HG02943 (cell line): ENCODE data around the gene CEP290.

ENCODE experiments used
- ATAC-seq: cut with Tn5 transposase; IDR thresholded peaks from one replicate; pipeline ENCODE4 v1.9.1; 2021; ENCODE audit warnings: mild to moderate bottlenecking, low read depth, moderate library complexity; ENCODE audit not compliant: unreplicated experiment

Gene CEP290, protein sequence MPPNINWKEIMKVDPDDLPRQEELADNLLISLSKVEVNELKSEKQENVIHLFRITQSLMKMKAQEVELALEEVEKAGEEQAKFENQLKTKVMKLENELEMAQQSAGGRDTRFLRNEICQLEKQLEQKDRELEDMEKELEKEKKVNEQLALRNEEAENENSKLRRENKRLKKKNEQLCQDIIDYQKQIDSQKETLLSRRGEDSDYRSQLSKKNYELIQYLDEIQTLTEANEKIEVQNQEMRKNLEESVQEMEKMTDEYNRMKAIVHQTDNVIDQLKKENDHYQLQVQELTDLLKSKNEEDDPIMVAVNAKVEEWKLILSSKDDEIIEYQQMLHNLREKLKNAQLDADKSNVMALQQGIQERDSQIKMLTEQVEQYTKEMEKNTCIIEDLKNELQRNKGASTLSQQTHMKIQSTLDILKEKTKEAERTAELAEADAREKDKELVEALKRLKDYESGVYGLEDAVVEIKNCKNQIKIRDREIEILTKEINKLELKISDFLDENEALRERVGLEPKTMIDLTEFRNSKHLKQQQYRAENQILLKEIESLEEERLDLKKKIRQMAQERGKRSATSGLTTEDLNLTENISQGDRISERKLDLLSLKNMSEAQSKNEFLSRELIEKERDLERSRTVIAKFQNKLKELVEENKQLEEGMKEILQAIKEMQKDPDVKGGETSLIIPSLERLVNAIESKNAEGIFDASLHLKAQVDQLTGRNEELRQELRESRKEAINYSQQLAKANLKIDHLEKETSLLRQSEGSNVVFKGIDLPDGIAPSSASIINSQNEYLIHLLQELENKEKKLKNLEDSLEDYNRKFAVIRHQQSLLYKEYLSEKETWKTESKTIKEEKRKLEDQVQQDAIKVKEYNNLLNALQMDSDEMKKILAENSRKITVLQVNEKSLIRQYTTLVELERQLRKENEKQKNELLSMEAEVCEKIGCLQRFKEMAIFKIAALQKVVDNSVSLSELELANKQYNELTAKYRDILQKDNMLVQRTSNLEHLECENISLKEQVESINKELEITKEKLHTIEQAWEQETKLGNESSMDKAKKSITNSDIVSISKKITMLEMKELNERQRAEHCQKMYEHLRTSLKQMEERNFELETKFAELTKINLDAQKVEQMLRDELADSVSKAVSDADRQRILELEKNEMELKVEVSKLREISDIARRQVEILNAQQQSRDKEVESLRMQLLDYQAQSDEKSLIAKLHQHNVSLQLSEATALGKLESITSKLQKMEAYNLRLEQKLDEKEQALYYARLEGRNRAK (N-terminal part only)

DNA sequence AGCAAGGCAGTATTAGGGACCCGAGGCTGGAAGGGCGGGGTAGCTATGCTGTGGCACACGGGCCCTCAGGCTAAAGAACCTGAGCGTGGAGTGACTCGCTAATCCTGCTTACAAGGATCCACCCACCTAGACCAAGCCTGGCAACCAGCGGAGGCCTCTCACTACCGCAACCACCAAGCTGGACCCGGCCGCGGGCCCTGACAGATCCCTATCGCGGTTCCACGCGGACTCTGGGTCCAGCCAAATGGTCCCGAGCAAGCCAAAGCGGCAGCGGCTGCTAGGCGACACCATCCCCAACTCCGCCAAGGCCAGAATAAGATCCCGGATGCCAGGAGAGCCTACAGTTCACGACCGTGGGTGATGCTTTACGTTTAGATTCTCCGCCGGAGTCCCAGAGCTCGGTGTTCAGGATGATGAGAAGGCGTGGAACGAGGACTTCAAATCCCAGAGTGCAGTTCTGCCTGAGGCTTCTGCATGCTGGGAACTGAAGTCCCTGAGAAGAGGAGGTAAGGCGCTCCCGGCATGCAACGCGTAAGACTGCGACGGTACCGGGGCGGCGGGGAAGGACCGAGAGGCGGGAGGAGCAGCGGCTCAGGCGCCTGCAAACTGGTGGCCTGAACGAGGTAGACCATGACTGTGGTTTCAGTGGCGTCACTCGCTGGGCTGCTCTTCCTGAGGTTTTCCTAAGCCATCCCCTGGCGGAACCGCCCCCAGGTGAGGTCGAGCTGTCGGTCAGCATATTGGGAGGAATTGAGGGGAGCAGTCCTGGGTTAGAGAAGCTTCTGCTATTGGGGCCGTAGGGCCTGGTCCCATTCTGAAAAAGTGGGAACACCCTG, at the start of gene CEP290, which contains the start of gene TMTC3:
TSS of gene CEP290 (minus strand) at position 315 of the 836 bp plus-strand sequence. CDS start 781 bp downstream, outside the sequence.
TSS of gene TMTC3 (plus strand) at position 534 of the 836 bp plus-strand sequence. CDS start 6,009 bp downstream, outside the sequence.
- ATAC-seq: peak; percentile 93

GRCh38 chr12:88188180-88188579, 46.3 kb upstream of the CEP290 start:
- no peak for ATAC-seq

GRCh38 chr12:88187571-88187970, 45.7 kb upstream of the CEP290 start:
- no peak for ATAC-seq

DNA sequence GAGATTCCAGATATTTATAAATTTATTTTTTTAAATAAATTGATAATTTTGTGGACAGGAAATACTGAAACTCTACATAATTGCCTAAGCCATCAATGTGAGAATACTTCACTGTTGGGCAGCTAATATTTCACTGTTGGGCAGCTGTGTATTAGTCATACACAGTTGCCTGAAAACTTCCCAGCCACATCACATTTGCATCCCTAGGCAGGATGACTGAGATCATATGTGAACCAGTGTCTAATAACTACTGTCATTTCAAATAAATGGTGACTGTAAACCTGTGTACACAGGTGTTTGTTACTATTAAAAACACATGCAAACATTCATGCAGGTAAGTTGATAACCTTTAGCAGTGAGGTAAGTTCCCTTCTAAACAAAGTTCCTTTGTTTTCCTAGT, 44.1 kb upstream of the CEP290 start:
- ATAC-seq: no peak

- no peak for ATAC-seq
Observed at GRCh38 chr12:88185279-88185678, 43.4 kb upstream of the CEP290 start.

- no peak for ATAC-seq
Observed at GRCh38 chr12:88184196-88184595, 42.3 kb upstream of the CEP290 start.

DNA sequence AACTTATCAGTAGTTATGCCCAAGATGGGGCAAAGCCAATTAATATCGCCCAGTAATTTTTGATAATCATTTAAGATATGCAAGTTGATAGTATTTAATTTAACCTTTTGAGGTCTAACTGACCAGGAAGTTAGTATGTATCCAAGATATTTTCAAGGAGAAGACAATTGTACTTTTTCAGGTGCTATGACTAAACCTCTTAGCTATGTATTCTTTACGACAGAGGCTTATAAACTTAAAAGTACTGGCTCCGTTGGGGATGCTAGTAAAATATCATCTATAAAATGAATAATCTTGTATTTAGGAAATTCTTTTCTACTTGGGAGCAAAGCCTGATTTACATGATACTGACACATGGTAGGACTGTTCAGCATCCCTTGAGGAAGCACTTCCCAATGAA, 40.5 kb upstream of the CEP290 start:
- ATAC-seq: no peak

DNA sequence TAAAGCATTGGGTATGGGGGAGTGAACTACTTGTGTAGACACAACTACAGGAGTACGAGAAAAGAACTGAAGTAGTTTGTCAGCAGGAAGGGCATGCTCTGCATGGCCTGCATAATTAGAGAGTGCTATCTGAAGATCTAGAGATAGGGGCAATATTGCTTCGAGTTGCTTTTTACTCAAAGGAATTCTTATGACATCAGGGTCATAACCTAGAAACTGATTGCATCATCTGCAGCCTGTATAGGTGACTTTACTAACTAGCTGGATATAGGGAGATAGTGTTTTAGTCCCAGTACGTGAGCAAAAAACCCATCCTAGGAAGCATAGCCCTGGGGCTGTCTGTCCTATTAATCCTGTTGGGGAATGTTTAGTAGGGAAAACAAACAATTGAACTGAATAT, 40.0 kb upstream of the CEP290 start:
- ATAC-seq: no peak

- no peak for ATAC-seq
Observed at GRCh38 chr12:88179436-88180014, 37.6 kb upstream of the CEP290 start.

- ATAC-seq: no peak
Observed at GRCh38 chr12:88175544-88175943, 33.7 kb upstream of the CEP290 start.

- no peak for ATAC-seq
Observed at GRCh38 chr12:88172844-88173407, 31.0 kb upstream of the CEP290 start.

- no peak for ATAC-seq
Observed at GRCh38 chr12:88167384-88167783, 25.5 kb upstream of the CEP290 start.

GRCh38 chr12:88166179-88166578, 24.3 kb upstream of the CEP290 start:
- no peak for ATAC-seq

GRCh38 chr12:88163371-88163770, 21.5 kb upstream of the CEP290 start:
- ATAC-seq: no peak

GRCh38 chr12:88156075-88156654, 14.3 kb upstream of the CEP290 start:
- ATAC-seq: no peak

DNA sequence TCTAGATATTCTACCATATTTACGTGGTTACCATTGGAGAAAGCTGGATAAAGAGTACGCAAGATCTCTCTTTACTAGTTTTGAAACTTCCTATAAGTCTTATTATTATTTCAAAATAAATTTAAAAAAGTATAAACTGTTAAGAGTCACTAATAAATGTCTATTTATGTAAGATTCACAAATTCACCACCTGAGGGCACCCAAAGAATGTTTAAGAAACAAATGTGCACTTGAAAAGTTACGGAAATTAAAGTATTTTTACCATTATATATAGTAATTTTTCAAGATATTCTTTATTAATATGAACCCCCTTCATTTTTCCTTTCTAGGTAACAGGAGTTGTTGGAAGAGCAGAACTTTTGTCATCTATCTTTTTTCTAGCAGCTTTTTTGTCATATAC, 12.1 kb upstream of the CEP290 start:
- ATAC-seq: no peak

DNA sequence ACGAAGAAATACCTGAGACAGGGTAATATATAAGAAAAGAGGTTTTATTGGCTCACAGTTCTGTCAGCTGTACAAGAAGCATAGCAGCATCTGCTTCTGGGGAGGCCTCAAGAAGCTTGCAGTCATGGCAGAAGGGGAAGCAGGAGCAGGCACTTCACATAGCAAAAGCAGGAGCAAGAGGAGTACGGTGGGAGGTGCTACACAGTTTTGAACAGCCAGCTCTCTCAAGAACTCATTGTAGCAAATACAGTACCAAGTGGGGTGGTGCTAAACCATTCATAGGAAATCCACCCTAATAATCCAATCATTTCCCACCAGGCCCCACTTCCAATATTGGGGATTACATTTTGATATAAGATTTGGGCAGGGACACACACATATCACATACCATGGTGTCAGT, 8.2 kb upstream of the CEP290 start:
- no peak for ATAC-seq
